Stimulated activated CD8-positive, alpha-beta memory T cell treated with anti-CD3 and anti-CD28 coated beads, Interleukin-15, amount 100 ng/mL, for 24 hours (primary cell): Measurements from ENCODE around the gene CPNE2.
"Not testable (repeated sequence)": the region's sequence is repeated elsewhere in the genome, so short reads cannot be mapped to it uniquely, and the experiment has no call there.

Experiments used
- DNase-seq: peaks from one replicate; pipeline ENCODE4 v3.0.0-alpha.2; 2020; ENCODE audit warnings: low read depth

The CPNE2 gene

GRCh38 chr16:57169327-57169726 lies 76.9 kb downstream of the CPNE2 start:
- DNase-seq: no peak

- DNase-seq: no peak
Measured at GRCh38 chr16:57172721-57173290, 80.4 kb downstream of the CPNE2 start.

GRCh38 chr16:57175896-57176295 lies 83.5 kb downstream of the CPNE2 start:
- DNase-seq: no peak

GRCh38 chr16:57178196-57178595 lies 85.8 kb downstream of the CPNE2 start:
- DNase-seq: no peak

- no peak for DNase-seq
Measured at GRCh38 chr16:57178793-57179212, 86.4 kb downstream of the CPNE2 start.

GRCh38 chr16:57179215-57179828 lies 86.9 kb downstream of the CPNE2 start:
- no peak for DNase-seq

- DNase-seq: no peak
Measured at GRCh38 chr16:57184113-57184512, 91.7 kb downstream of the CPNE2 start.

GRCh38 chr16:57184887-57185445 lies 92.6 kb downstream of the CPNE2 start:
- no peak for DNase-seq

- peak; percentile 0 for DNase-seq
Measured at GRCh38 chr16:57185446-57185944, 93.1 kb downstream of the CPNE2 start.

GRCh38 chr16:57185945-57186871 lies 93.8 kb downstream of the CPNE2 start, which contains the start of the genes PSME3IP1 and RSPRY1:
Gene PSME3IP1, minus strand, starts transcription at chr16:57186039. Its CDS starts 12,185 bp downstream, at chr16:57173854.
Gene RSPRY1, plus strand, starts transcription at chr16:57186329. Its CDS starts 18,330 bp downstream, at chr16:57204659.
- peak; percentile 84 for DNase-seq

GRCh38 chr16:57186872-57187854 lies 94.8 kb downstream of the CPNE2 start:
- DNase-seq: no peak

GRCh38 chr16:57187902-57188710 lies 95.7 kb downstream of the CPNE2 start:
- DNase-seq: not testable (repeated sequence)

GRCh38 chr16:57188711-57189002 lies 96.3 kb downstream of the CPNE2 start:
- no peak for DNase-seq

- DNase-seq: not testable (repeated sequence)
Measured at GRCh38 chr16:57189527-57189926, 97.1 kb downstream of the CPNE2 start.

GRCh38 chr16:57190136-57190535 lies 97.8 kb downstream of the CPNE2 start:
- no peak for DNase-seq

- DNase-seq: no peak
Measured at GRCh38 chr16:57191056-57191571, 98.7 kb downstream of the CPNE2 start.

- DNase-seq: no peak
Measured at GRCh38 chr16:57192146-57192545, 99.8 kb downstream of the CPNE2 start.

GRCh38 chr16:57192720-57193486 lies 100.5 kb downstream of the CPNE2 start:
- no peak for DNase-seq

- no peak for DNase-seq
Measured at GRCh38 chr16:57194512-57194911, 102.1 kb downstream of the CPNE2 start.
